DMS53 (cell line): ENCODE results near the gene ZBTB7A.
"Not testable (repeated sequence)": the region's sequence is repeated elsewhere in the genome, so short reads cannot be mapped to it uniquely, and the experiment has no call there.

Experiments
- DNase-seq: peaks from one replicate; lab custom pipeline; 2025; lab: John Stamatoyannopoulos, UW

The ZBTB7A gene

GRCh38 chr19:4015705-4016402 is 50.8 kb downstream of the ZBTB7A start:
- DNase-seq: no peak

DNA sequence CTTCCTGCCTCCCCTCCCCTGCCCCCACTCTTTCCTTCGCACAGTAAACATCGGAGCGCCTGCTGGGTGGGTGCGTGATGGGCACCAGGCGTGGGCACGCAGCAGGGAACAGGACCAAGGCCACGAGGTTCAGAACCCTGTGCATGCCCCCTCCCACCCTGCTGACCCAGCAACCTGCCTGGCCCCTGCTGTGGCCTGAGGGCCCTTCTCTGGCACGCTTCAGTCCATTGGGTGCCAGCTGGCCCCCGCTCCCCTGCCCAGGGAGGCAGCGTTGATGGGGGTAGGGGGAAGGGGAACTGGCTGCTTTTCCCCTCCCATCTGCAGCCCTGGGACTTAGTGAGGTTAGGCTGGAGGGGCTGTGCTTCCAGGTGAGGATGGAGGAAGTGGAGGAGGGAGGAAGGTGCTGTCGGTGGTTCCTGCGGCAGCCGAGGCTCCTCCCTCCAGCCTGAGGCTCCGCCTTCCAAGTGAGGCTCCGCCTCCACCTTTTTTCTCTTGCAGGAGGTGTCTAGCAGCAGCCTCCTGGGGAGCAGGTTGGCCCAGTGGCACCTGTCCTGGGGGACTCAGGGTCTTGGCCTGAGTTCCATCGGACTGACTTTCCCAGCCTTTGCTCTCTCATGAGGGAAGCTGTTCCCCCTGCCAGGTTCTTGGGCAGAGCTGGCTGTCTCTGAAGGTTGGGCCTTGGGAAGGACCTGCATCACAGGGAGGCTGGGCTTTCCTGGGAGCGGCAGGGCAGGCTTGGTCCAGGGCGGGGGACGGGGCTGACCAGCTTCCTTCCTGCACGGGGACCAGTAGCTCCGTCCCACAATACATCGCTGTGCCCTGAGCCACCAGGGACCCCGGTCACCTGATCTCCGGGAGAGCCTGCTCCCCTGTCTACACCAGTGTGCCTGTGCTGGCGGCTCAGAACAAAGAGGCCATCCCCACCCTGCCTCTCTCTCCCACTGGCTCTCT is 51.9 kb downstream of the ZBTB7A start:
- DNase-seq: no peak

DNA sequence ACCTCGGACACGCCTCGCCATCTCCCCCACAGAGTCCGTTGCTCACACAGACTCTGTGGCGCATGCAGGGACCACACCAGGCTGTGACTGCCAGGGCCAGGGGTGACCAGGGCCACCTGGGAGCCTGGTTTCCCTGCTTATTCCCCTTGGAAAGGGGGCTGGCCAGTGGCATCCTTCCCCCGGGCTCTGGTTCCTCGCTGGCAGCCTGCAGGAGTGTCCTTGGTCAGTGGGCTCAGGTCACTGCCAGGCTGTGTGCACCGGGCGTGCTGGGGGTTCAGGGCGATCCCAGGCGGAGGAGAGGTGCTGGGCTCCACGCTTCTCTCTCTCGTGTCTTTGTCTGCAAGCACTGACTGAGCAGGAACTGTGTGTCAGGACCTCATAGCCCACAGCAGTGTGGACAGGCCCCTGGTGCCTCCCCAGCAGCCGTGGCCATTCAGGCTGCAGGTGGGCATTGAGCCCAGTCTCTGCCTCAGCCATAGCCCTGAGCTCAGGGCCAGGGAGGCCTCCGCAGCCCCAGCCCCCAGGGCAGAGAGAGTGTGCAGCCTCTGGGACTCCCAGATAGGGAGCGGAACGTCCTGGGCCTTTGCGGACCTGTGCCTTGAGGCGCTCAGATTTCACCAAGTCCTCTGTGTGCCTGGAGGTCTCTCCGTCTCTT is 52.7 kb downstream of the ZBTB7A start:
- no peak for DNase-seq

DNA sequence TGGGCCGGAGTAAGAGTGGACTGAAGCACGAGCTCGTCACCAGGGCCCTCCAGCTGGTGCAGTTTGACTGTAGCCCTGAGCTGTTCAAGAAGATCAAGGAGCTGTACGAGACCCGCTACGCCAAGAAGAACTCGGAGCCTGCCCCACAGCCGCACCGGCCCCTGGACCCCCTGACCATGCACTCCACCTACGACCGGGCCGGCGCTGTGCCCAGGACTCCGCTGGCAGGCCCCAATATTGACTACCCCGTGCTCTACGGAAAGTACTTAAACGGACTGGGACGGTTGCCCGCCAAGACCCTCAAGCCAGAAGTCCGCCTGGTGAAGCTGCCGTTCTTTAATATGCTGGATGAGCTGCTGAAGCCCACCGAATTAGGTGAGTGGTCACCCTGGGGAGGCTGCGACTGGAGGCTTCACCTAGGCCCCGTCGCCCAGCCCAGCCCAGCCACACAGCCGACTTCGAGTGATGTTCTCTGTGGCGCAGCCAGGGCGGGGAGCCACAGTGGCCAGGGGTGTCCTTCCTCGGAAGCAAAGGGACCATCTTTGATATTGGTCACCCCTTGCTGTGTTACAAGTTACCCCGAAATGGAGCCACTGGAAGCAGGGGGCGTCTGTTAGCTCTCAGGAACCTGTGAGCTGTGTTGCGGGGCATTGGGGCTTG is 53.6 kb downstream of the ZBTB7A start:
- no peak for DNase-seq

DNA sequence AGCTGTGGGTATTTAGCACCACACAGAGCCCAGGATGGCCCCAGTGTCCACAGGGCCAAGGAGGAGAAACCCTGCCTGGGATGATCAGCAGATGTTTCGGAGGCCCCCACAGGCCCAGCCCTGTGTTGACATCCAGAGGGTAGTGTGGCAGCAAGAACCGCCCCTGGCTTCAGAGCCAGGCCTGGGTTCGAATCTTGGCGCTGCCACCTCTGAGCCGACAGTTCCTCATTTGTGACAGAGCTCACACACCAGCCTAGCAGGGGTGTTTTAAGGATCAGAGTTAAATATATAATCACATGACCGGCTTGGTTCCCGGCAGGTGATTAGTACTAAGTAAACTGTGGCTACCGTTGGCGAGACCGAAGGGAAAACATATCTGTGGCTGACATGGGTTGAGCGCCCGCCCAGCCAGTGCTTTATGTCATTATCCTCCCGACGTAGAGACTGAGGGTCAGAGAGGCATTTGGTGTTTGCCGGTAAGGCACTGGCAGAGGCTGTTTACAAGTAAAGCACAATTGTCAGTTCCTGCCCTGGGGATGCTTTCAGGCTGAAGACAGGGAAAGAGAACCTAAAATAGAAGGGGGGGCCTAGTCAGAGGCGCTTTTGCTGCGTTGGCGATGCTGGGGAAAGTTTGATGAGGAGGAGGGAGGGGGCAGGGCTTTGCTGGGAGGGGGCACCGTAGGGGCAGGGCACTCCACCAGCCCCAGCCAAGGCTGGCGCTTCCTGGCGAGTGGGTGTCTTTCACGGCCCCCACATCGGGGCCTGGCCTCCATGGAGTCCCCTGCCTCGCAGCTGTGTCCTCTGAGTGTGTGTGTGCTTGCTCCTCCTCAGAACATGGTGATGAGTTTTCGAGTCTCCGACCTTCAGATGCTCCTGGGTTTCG is 54.4 kb downstream of the ZBTB7A start:
- peak; percentile 55 for DNase-seq

DNA sequence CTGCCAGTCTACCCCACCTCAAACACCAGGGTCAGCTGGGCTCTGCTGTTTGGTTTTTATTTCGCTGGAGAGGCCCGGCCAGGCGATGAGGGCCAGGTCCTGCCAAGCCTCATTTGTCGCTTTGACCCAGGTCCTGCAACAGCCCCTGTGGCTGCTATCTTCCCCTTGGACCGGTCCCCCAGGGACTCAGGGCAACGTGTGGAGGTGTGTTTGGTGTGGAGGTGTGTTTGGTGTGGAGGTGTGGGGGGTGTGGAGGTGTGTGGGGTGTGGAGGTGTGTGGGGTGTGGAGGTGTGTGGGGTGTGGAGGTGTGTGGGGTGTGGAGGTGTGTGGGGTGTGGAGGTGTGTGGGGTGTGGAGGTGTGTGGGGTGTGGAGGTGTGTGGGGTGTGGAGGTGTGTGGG is 55.3 kb downstream of the ZBTB7A start:
- DNase-seq: not testable (repeated sequence)

- DNase-seq: no peak
These were observed 55.9 kb downstream of the ZBTB7A start for GRCh38 chr19:4010808-4011110.

GRCh38 chr19:4009990-4010807 is 56.5 kb downstream of the ZBTB7A start:
- no peak for DNase-seq

DNA sequence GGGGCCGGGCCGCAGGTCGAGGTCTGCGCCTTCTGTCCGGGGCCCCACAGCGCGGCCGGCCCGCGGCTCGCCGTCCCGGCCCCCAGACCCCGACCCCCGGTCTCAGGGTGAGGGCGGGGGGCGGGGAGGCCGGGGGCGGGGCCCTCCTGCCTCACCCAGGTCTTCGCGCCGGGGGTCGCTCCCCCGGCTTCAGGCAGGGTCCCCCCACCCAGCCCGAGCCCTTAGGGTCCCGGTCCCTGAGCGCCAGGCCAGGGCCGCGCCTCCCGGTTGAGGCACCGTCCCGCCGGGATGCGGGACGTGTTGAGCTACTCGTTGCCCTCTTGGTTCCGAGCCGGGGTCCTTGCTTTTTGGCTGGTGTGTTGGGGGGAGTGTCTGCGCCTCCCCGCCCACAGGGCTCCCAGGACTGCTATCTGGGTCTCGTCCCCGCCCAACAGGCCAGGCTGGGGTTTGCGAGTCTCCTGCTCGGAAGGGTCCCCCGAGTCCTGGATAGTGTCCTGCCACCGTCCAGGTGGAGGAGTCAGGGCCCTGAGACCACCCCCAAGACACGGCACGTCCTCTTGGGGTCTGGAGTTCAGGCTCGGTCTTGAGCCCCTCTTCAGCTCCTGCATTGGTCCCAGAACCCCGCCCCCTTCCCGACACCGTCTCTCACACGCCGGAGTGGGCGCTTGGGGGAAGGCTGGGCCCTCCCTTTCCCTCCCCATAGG is 58.7 kb downstream of the ZBTB7A start:
- DNase-seq: peak; percentile 31

GRCh38 chr19:4007021-4007835 is 59.5 kb downstream of the ZBTB7A start, which contains the start of gene PIAS4:
TSS of gene PIAS4 (plus strand) at chr19:4007736. CDS start at chr19:4007761, 25 bp downstream.
- DNase-seq: peak; percentile 96

GRCh38 chr19:4005436-4005835 is 61.3 kb downstream of the ZBTB7A start:
- not testable (repeated sequence) for DNase-seq

DNA sequence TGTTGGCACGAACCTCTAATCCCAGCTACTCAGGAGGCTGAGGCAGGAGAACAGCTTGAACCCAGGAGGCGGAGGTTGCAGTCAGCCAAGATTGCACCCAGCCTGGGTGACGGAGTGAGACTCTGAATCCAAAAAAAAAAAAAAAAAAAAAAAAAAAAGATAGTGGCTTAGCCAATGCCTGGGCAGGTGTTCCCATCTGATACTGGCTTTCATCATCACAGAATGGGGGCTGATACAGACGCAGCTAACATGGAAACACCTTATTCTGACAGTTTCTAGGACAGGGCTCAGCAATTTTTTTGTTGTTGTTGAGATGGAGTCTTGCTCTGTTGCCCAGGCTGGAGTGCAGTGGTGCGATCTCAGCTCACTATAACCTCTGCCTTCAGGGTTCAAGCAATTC is 65.9 kb downstream of the ZBTB7A start:
- not testable (repeated sequence) for DNase-seq

DNA sequence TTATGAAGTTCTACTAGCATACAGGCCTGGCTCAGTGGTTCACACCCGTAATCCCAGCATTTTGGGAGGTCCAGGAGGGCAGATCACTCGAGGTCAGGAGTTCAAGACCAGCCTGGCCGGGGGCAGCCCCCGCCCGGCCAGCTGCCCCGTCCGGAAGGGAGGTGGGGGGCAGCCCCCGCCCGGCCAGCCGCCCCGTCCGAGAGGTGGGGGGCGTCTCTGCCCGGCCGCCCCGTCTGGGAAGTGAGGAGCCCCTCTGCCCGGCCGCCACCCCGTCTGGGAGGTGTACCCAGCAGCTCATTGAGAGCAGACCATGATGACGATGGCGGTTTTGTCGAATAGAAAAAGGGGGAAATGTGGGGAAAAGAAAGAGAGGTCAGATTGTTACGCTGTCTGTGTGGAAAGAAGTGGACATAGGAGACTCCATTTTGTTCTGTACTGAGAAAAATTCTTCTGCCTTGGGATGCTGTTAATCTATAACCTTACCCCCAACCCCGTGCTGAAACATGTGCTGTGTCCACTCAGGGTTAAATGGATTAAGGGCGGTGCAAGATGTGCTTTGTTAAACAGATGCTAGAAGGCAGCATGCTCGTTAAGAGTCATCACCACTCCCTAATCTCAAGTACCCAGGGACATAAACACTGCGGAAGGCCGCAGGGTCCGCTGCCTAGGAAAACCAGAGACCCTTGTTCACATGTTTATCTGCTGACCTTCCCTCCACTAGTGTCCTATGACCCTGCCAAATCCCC is 67.9 kb downstream of the ZBTB7A start:
- not testable (repeated sequence) for DNase-seq

- DNase-seq: no peak
These were observed 71.1 kb downstream of the ZBTB7A start for GRCh38 chr19:3995607-3996006.
